GM20000 (cell line): ENCODE data around the gene HPCAL4.

Experiments
- DNase-seq: peaks from one replicate; pipeline ENCODE4 v3.0.0; 2012; ENCODE audit warnings: low spot score
- CTCF ChIP-seq: IDR thresholded peaks from 2 replicates; pipeline ENCODE4 v1.5.1; 2012; ENCODE audit warnings: mild to moderate bottlenecking, control low read depth; ENCODE audit errors: extremely low read depth, missing control alignments

The HPCAL4 gene

GRCh38 chr1:39652105-39652504 lies 39.1 kb downstream of the HPCAL4 start:
- no peak for DNase-seq

GRCh38 chr1:39650431-39650830 lies 40.8 kb downstream of the HPCAL4 start:
- no peak for TF ChIP-seq CTCF
- no peak for DNase-seq

More at GRCh38 chr1:39652105-39652504, 39.1 kb downstream of the HPCAL4 start:
- TF ChIP-seq CTCF: no peak

DNA sequence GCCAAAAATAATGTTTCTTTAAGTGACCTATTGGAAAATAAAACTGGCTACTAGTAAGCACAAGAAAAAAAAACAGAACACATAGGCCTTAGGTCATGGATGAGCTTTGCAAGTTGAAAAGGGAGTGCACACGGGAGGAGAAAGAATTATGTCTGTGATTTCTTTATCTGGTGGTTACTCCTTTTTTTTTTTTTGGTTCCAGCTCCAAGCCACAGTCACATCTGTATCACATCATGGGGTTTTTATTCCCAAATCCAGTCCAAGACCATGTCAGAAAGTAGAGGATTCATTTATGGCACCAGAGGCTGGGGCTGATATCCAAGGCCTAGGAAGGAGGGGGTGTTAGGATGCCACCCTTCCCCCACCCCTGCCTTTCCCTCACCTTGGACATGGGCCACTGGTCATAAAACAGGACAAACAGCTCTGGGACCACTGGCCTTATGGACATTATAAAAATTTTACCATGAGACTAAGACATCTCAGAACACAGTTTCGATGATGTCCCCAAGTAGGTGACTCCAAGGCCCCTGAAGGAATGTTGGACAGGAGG lies 41.5 kb downstream of the HPCAL4 start:
- no peak for TF ChIP-seq CTCF
- no peak for DNase-seq

GRCh38 chr1:39648496-39648895 lies 42.7 kb downstream of the HPCAL4 start:
- no peak for DNase-seq
- TF ChIP-seq CTCF: no peak

GRCh38 chr1:39647247-39647646 lies 44.0 kb downstream of the HPCAL4 start:
- no peak for DNase-seq
- no peak for TF ChIP-seq CTCF

GRCh38 chr1:39646232-39647081 lies 44.8 kb downstream of the HPCAL4 start:
- no peak for DNase-seq

More at GRCh38 chr1:39646232-39647081, 44.8 kb downstream of the HPCAL4 start:
- no peak for TF ChIP-seq CTCF
